Panc1 (cell line): ENCODE results near the gene SF3A2.

ENCODE experiments used
- REST ChIP-seq, 2 experiments: IDR thresholded peaks; 2 replicates each; pipeline ENCODE4 v1.6.1; 2011 to 2012; ENCODE audit warnings: low read depth in 2 of 2, control low read depth in 1 of 2, low read length in 1 of 2, mild to moderate bottlenecking in 1 of 2, moderate library complexity in 1 of 2; ENCODE audit not compliant: insufficient read depth in 1 of 2
- TF ChIP-seq, protein P1 (sequence below): fragments of 450-650 bp; IDR thresholded peaks from 2 replicates; pipeline ENCODE4 v1.5.1; 2017; ENCODE audit warnings: mild to moderate bottlenecking

DNA sequence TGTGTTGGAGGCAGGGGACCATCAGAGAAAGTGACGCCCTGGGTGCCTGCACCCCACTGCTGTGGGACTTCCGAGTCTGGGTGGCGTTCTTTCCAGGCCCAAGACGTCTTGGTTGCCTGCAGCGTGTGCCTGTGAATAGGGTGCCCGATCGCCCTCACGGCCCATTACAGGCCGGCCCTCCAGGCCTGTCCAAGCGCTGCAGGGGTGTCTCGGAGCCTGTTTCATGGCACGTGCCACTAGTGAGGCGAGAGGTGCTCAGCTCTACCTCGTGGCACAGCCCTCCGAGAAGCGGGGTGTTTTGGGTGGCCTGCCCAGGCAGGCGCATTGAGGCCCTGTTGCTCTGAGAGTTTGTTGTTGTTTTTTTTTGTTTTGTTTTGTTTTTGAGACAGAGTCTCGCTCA is 42.8 kb upstream of the SF3A2 start:
- TF ChIP-seq, protein P1, sequence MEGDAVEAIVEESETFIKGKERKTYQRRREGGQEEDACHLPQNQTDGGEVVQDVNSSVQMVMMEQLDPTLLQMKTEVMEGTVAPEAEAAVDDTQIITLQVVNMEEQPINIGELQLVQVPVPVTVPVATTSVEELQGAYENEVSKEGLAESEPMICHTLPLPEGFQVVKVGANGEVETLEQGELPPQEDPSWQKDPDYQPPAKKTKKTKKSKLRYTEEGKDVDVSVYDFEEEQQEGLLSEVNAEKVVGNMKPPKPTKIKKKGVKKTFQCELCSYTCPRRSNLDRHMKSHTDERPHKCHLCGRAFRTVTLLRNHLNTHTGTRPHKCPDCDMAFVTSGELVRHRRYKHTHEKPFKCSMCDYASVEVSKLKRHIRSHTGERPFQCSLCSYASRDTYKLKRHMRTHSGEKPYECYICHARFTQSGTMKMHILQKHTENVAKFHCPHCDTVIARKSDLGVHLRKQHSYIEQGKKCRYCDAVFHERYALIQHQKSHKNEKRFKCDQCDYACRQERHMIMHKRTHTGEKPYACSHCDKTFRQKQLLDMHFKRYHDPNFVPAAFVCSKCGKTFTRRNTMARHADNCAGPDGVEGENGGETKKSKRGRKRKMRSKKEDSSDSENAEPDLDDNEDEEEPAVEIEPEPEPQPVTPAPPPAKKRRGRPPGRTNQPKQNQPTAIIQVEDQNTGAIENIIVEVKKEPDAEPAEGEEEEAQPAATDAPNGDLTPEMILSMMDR: no peak
- no peak for TF ChIP-seq REST (IDR thresholded peaks at IDR 0.05; ENCODE audit: insufficient read depth in 1 of 2, low read depth in 2 of 2, low read length in 1 of 2)
